SK-N-SH (cell line): ENCODE data around the gene CREB5. TPM values are rescaled to one million over a fixed set of nuclear protein-coding genes. Genes with fewer than 3 reads are reported as not detected.

Source experiments
- CTCF ChIA-PET: fragments of 300-600, 350-600 bp; formaldehyde crosslinking; extraction: SDS; loops from one replicate; lab custom pipeline; 2021; lab: Yijun Ruan, JAX
- POLR2A ChIA-PET: fragments of 350-600 bp; sonication (Branson Sonifier 250); formaldehyde crosslinking; extraction: SDS; loops from one replicate; lab custom pipeline; 2020; ENCODE audit warnings: antibody characterized with exemption, inconsistent platforms; lab: Yijun Ruan, JAX
- DNase-seq: peaks from one replicate; pipeline ENCODE4 v3.0.0; 2012
- H2AFZ ChIP-seq: fragments of 200-600 bp; sonication (generic); 2 replicates; pipeline ENCODE4 v1.8.1; 2016; ENCODE audit warnings: antibody characterized with exemption, mild to moderate bottlenecking, low read depth
- H3F3A ChIP-seq: fragments of 200-600 bp; sonication (generic); replicated peaks from 2 replicates; pipeline ENCODE3; 2016; ENCODE audit warnings: antibody characterized with exemption, mild to moderate bottlenecking; ENCODE audit not compliant: insufficient read depth
- H3K27ac ChIP-seq, 2 experiments: fragments of 200-500 bp in 1 of 2; fragments of 200-600 bp in 1 of 2; sonication (Bioruptor generic) in 1 of 2; sonication (generic), shearing (Covaris generic) in 1 of 2; 2 replicates each; pipeline versions ENCODE4 v1.5.1 to v1.6.1; 2014 to 2016; ENCODE audit warnings: low read depth in 2 of 2, inconsistent platforms in 1 of 2, low read length in 1 of 2, mild to moderate bottlenecking in 1 of 2, mixed read lengths in 1 of 2
- H3K27me3 ChIP-seq: fragments of 200-600 bp; sonication (generic), shearing (Covaris generic); 2 replicates; pipeline ENCODE4 v1.6.1; 2016; ENCODE audit warnings: mixed run types; ENCODE audit not compliant: insufficient read depth
- H3K36me3 ChIP-seq, 2 experiments: fragments of 200-500 bp in 1 of 2; fragments of 200-600 bp in 1 of 2; sonication (Bioruptor generic) in 1 of 2; sonication (generic) in 1 of 2; replicated peaks in 1 of 2; 2 replicates each; pipeline versions ENCODE3 to v1.5.1; 2014 to 2016; ENCODE audit warnings: low read length in 1 of 2, mild to moderate bottlenecking in 1 of 2; ENCODE audit not compliant: insufficient read depth in 2 of 2, control insufficient read depth in 1 of 2
- H3K4me1 ChIP-seq, 2 experiments: fragments of 200-500 bp in 1 of 2; fragments of 200-600 bp in 1 of 2; sonication (Bioruptor generic) in 1 of 2; sonication (generic), shearing (Covaris generic) in 1 of 2; 2 replicates each; pipeline versions ENCODE4 v1.5.1 to v1.6.1; 2014 to 2016; ENCODE audit warnings: low read depth in 1 of 2, low read length in 1 of 2, mixed run types in 1 of 2; ENCODE audit not compliant: insufficient read depth in 2 of 2, control insufficient read depth in 1 of 2
- H3K4me2 ChIP-seq: fragments of 200-600 bp; sonication (generic), shearing (Covaris generic); 2 replicates; pipeline ENCODE4 v1.6.1; 2017; ENCODE audit warnings: mixed run types
- H3K4me3 ChIP-seq, 2 experiments: fragments of 200-500 bp in 1 of 2; fragments of 200-600 bp in 1 of 2; sonication (Bioruptor generic) in 1 of 2; sonication (generic), shearing (Covaris generic) in 1 of 2; 2 replicates each; pipeline versions ENCODE4 v1.5.1 to v1.8.1; 2014 to 2016; ENCODE audit warnings: low read depth in 2 of 2, inconsistent platforms in 1 of 2, low read length in 1 of 2, mild to moderate bottlenecking in 1 of 2, mixed read lengths in 1 of 2, moderate library complexity in 1 of 2
- H3K79me2 ChIP-seq: fragments of 200-600 bp; sonication (generic); 2 replicates; pipeline ENCODE4 v1.8.1; 2017; ENCODE audit warnings: mild to moderate bottlenecking; ENCODE audit not compliant: insufficient read depth
- H3K9ac ChIP-seq: fragments of 200-600 bp; sonication (generic); 2 replicates; pipeline ENCODE4 v1.6.1; 2017; ENCODE audit warnings: mixed run types
- H3K9me2 ChIP-seq: fragments of 200-600 bp; sonication (generic); 2 replicates; pipeline ENCODE4 v1.6.1; 2017; ENCODE audit warnings: mixed run types
- H3K9me3 ChIP-seq: fragments of 200-600 bp; sonication (generic); 2 replicates; pipeline ENCODE4 v1.6.1; 2017; ENCODE audit warnings: mixed run types, mild to moderate bottlenecking, moderate library complexity
- H4K20me1 ChIP-seq: fragments of 200-600 bp; sonication (generic); 2 replicates; pipeline ENCODE4 v1.6.1; 2017; ENCODE audit warnings: mild to moderate bottlenecking, mixed run types; ENCODE audit not compliant: insufficient read depth
- EP300 ChIP-seq, 2 experiments: IDR thresholded peaks; 2 replicates each; pipeline versions ENCODE4 v1.4.0 to v1.6.1; 2012; ENCODE audit warnings: borderline replicate concordance in 1 of 2, low read depth in 1 of 2, low read length in 1 of 2
- EZH2phosphoT487 ChIP-seq: fragments of 200-600 bp; sonication (generic); IDR thresholded peaks from 2 replicates; pipeline ENCODE4 v1.6.1; 2017; ENCODE audit warnings: low read depth, mixed run types, mild to moderate bottlenecking, antibody characterized with exemption, moderate library complexity, borderline replicate concordance
- FOXM1 ChIP-seq: IDR thresholded peaks from 2 replicates; pipeline ENCODE4 v1.4.0; 2012; ENCODE audit warnings: low read depth, mild to moderate bottlenecking
- GABPA ChIP-seq: IDR thresholded peaks from 2 replicates; pipeline ENCODE4 v1.4.0; 2012; ENCODE audit warnings: low read depth, mild to moderate bottlenecking
- GATA2 ChIP-seq: sonication (generic); formaldehyde crosslinking; IDR thresholded peaks from 2 replicates; pipeline ENCODE4 v1.5.0; 2020; ENCODE audit warnings: mild to moderate bottlenecking, missing genetic modification reagents
- JUND ChIP-seq: IDR thresholded peaks from 2 replicates; pipeline ENCODE4 v1.4.0; 2012
- MEF2A ChIP-seq: IDR thresholded peaks from 2 replicates; pipeline ENCODE4 v1.4.0; 2012; ENCODE audit warnings: low read depth, borderline replicate concordance
- MXI1 ChIP-seq: IDR thresholded peaks from 2 replicates; pipeline ENCODE4 v1.6.1; 2012; ENCODE audit warnings: mild to moderate bottlenecking, low read depth, low read length, improper control_type of control experiment
- PBX3 ChIP-seq: IDR thresholded peaks from 2 replicates; pipeline ENCODE4; 2012
- POLR2AphosphoS5 ChIP-seq: IDR thresholded peaks from 2 replicates; pipeline ENCODE4 v1.6.1; 2012; ENCODE audit warnings: low read depth, low read length
- RAD21 ChIP-seq: IDR thresholded peaks from 2 replicates; pipeline ENCODE4 v1.6.1; 2012; ENCODE audit warnings: mild to moderate bottlenecking, low read length
- REST ChIP-seq: IDR thresholded peaks from 2 replicates; pipeline ENCODE4 v1.6.1; 2012; ENCODE audit warnings: mild to moderate bottlenecking, low read depth, low read length, moderate library complexity
- RFX5 ChIP-seq: IDR thresholded peaks from 2 replicates; pipeline ENCODE4 v1.6.1; 2012; ENCODE audit warnings: mild to moderate bottlenecking, improper control_type of control experiment, low read length
- SMC3 ChIP-seq: IDR thresholded peaks from 2 replicates; pipeline ENCODE4 v1.6.1; 2012; ENCODE audit warnings: low read depth, low read length, improper control_type of control experiment
- TAF1 ChIP-seq: IDR thresholded peaks from 2 replicates; pipeline ENCODE4 v1.6.1; 2012; ENCODE audit warnings: low read depth, mild to moderate bottlenecking, low read length, moderate library complexity, borderline replicate concordance
- USF2 ChIP-seq: fragments of 150-350 bp; IDR thresholded peaks from 2 replicates; pipeline ENCODE4 v1.6.1; 2017; ENCODE audit warnings: antibody characterized with exemption, low read length, low read depth, borderline replicate concordance
- YY1 ChIP-seq: IDR thresholded peaks from 2 replicates; pipeline ENCODE4 v1.4.0; 2012; ENCODE audit warnings: low read depth, mild to moderate bottlenecking
- WGBS: methylation state at CpG from one replicate; pipeline ENCODE4 v1.1.6; 2017; ENCODE audit warnings: low lambda C conversion rate; 5-methylcytosine and 5-hydroxymethylcytosine counted together
- polyA plus RNA-seq, 3 experiments: library from polyadenylated mRNA; depleted of rRNA; stranded (reverse); fragments of >200 nt; gene quantifications; 2 replicates each; pipeline ENCODE4 v1.2.3, GENCODE V29; 2012
- TF ChIP-seq, protein P1 (sequence below): IDR thresholded peaks from 2 replicates; pipeline ENCODE4 v1.4.0; 2012; ENCODE audit warnings: low read depth
- TF ChIP-seq, protein P2 (sequence below): IDR thresholded peaks from 2 replicates; pipeline ENCODE4 v1.4.0; 2012; ENCODE audit warnings: low read depth, borderline replicate concordance

Gene CREB5
- polyA plus RNA-seq, 1 of the 3 experiments (the other 2 are of a cell fraction), result 19.3 TPM

DNA sequence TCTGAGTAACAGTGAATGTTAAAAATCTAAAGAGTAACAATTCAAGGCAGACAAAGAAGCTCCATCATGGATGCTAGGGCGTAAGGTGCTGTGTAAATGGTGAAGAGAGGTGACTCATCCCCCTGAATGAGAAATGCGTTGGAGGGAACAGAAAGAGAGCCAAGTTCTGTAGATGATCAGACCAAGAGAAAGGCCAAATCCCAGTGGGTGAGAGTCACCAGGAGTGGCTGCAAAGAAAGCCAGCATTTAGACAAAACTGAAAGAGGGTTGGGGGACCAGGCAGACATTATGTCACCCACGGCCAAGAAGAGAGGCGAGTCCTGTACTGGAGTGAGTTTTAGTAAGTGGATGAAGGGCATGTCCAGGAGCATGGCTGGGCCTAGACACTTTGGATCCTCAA is 392.7 kb downstream of the CREB5 start (continued):
- no peak for TF ChIP-seq REST
- TF ChIP-seq, protein P1, sequence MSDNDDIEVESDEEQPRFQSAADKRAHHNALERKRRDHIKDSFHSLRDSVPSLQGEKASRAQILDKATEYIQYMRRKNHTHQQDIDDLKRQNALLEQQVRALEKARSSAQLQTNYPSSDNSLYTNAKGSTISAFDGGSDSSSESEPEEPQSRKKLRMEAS, result no peak
- TF ChIP-seq, all 33 proteins: peak for 4

DNA sequence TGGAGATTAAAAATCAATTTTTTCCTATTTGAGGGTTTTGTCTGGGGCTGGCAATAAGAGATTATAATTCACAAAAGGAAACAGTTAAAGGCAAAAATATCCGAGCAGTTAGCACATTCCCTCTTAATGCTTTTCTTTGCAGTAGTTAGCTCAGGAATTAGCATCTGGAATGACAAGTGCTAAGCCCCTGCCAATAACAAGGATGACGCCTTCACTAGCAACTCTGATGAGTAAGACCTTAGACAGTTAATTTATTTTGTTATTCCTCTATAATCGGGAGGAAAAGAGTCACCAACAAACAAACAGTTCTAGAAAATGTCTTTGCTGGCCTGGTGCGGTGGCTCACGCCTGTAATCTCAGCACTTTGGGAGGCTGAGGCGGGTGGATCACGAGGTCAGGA is 394.5 kb downstream of the CREB5 start:
- H3K27ac ChIP-seq, result no peak overlapping the region
- H3K27me3 ChIP-seq, result no peaks in the 10 kb centered on the region
- no peak overlapping the region for H3K4me3 ChIP-seq
- DNase-seq, result no peak
- 89% methylated on average over 7 of the region's 7 CpGs for WGBS
- no peaks in the 10 kb centered on the region for H3K9me3 ChIP-seq
- no peaks in the 10 kb centered on the region for H3K9me2 ChIP-seq
- TF ChIP-seq RFX5 (no peak), JUND (no peak), SMC3 (no peak), REST (no peak), EZH2phosphoT487 (no peak), GATA2 (CRISPR knock-in tag) (no peak), PBX3 (no peak), EP300 (IDR thresholded peaks at IDR 0.05; ENCODE audit: borderline replicate concordance in 1 of 2, low read depth in 1 of 2, low read length in 1 of 2) (no peak), MEF2A (no peak), RAD21 (no peak), FOXM1 (no peak), YY1 (no peak), TAF1 (no peak), USF2 (no peak), POLR2AphosphoS5 (no peak), MXI1 (no peak), GABPA (no peak)
- TF ChIP-seq, protein P2, sequence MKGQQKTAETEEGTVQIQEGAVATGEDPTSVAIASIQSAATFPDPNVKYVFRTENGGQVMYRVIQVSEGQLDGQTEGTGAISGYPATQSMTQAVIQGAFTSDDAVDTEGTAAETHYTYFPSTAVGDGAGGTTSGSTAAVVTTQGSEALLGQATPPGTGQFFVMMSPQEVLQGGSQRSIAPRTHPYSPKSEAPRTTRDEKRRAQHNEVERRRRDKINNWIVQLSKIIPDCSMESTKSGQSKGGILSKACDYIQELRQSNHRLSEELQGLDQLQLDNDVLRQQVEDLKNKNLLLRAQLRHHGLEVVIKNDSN, result no peak
- TF ChIP-seq, protein P1, result no peak
- TF ChIP-seq, all 33 proteins: peak for 0
- H3K36me3 ChIP-seq, result no peaks in the 10 kb centered on the region
- ChIA-PET POLR2A (no interaction called here), CTCF (interaction anchor here (0.9 to 1.8 kb wide), 2 partner anchors 14 to 47 kb away, joined by 3 to 4 read pairs; no protein-coding TSS in a partner anchor)
- no peaks in the 10 kb centered on the region for H4K20me1 ChIP-seq
- no peak overlapping the region for H2AFZ ChIP-seq
- no peaks in the 10 kb centered on the region for H3K79me2 ChIP-seq
- peaks cover 5 to 6% of the 10 kb centered on the region in 2 experiments; a peak in 2 of 4 replicates for H3K4me1 ChIP-seq
- no peak overlapping the region for H3K9ac ChIP-seq
- no peak overlapping the region for H3K4me2 ChIP-seq
- H3F3A ChIP-seq, result no peaks in the 10 kb centered on the region
